ENCODE measurements around the gene NKX1-2.
A peak's percentile ranks its signal among the peaks of the same experiment; 100 is the strongest.

NKX1-2 gene

GRCh38 chr10:124474514-124475070 lies 24.8 kb upstream of the NKX1-2 start:
- no peak for DNase-seq

DNA sequence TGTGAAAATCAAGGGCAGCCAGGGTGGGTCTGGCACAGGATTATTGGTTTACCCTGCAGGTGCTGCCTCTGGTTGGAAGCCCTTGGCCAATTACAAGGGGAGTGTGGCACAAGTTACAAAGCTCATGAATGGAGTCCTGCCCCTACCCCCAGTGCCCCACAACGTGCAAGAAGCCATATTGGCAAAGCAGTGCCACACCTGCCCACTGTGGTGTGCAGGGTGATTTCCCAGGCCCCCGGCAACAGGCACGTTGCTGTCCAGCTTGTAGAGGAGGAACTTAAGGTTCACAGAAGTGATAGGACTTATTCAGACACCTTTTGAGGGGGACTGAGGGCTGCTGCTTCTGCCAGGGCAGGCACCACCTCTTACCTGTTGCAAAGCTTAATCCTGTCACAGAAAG lies 23.2 kb upstream of the NKX1-2 start:
- no peak for DNase-seq

GRCh38 chr10:124472071-124472470 lies 22.2 kb upstream of the NKX1-2 start:
- no peak for DNase-seq

DNA sequence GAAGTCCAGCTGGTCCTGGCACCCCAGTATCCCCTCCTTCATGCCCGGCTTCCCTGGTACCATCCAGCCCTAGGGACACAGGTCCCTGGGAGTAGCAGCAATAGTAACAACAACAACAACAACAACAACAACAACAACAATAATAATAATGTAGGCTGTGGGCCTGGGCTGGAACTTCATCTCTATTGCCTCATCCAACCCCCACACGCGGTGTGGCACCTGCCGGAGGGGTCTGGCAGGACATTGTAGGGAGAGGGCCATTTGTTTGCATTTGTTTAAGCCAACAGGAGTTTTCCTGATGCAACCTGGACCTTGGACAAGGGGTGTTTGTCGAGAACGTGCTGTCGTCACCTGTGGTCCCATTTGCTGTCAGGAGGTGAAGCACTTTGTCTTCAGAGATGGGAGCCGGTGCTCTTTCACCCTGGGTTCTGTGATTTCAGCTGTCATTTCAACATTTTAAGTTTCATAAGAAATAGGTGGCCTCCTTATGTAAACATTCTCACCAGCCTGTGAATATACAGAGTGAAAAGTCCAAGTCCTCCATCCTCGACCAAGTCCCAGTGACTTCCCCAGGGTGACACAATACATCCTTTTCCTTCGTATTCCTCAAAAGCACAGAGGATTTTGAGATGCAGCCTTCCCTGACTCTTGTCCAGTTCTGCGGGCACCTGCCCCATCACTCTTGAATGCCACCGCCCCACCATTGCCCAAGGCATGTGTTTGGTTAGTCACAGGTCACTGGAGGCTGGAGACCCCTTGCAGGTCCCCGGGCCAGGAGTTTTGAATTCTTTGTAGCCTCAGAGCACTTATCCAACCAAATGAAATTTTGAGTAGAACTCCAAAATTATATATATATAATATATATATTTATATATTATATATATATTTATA lies 21.0 kb upstream of the NKX1-2 start:
- no peak for DNase-seq

- DNase-seq: no peak
These were observed 20.2 kb upstream of the NKX1-2 start for GRCh38 chr10:124469956-124470484.

DNA sequence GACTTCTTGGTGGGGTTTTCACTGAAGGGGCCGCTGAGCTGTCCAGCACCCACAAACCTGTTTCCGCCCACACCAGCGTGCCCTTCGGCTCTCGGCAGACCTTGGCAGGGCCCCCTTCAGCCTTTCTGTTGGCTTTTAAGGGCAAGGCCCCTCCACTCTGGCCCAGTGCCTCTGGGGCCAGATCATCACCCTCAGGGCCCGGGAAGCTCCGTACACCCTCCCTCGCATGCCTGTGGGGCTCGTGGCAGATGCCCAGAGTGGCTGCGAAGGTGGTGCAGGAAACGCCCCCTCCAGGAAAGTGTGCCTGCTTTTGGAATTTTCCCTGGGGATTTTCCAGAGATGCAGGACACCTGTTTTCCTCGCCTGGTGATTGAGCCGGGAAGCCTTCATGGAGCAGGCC lies 18.8 kb upstream of the NKX1-2 start:
- DNase-seq: no peak

DNA sequence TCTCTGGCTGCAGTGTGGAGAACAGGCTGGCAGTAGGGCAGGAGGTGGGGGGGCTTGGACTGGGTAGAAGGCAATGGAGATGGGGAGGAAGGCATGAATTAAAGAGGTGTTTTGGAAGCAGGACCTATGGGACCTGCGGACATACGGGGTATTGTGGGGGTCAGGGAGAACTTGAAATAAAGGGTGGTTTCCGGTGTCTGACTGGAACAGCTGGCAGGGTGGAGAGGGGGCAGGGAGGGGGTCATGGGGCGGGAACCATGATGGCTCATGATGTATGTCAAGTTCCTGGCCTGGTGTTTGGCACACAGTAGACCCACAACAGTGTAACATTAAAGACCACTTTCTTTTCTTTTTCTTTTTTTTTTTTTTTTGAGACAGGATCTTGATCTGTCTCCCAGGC lies 17.3 kb upstream of the NKX1-2 start:
- DNase-seq: no peak

- DNase-seq: no peak
These were observed 16.1 kb upstream of the NKX1-2 start for GRCh38 chr10:124465777-124466488.

- no peak for DNase-seq
These were observed 15.4 kb upstream of the NKX1-2 start for GRCh38 chr10:124465003-124465776.

GRCh38 chr10:124464028-124464965 lies 14.5 kb upstream of the NKX1-2 start:
- DNase-seq: no peak

DNA sequence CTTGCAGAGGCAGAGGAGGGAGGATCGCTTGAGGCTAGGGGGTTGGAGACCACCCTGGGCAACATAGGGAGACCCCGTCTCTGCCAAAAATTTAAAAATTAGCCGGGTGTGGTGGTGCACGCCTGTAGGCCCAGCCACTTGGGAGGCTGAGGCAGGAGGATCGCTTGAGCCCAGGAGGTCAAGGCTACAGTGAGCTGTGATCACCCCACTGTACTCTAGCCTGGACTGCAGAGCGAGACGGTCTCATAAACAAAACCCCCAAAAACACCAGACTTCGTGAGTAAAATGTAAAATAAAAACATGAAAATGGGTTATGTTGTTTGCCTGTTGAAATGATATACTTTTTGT lies 12.5 kb upstream of the NKX1-2 start:
- DNase-seq: no peak

DNA sequence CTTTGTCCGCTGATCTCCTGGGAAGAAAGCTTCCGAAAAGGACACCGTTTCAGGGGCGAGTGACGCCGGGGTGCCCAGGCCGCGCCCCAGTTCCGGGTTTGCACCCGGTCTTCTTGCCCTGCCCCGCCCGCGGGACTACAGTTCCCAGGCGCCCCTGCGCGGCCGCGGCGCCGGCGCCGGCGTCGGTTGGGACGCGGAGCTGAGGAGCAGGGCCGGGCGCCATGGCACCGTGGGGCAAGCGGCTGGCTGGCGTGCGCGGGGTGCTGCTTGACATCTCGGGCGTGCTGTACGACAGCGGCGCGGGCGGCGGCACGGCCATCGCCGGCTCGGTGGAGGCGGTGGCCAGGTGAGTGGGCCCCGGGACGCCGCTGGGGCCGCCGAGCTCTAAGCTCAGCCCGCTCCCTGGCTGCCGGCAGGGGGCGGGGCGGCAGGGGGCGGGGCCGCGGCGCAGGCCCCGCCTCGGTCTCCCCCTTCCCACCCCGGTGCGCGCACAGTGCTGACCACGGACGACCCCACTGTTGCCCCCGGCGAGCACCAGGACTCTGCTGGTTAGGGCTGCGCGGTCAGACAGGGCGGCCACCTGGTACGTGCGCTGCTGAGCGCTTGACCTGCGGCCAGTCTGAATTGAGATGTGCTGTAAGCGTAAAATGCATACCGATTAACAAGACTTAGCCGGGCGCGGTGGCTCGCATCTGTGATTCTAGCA lies 12.0 kb upstream of the NKX1-2 start, which contains the start of gene LHPP:
Gene LHPP (plus strand): TSS at position 182 of the 706 bp plus-strand sequence. CDS start 40 bp downstream, at position 222.
- DNase-seq: peak; percentile 27

GRCh38 chr10:124460144-124460543 lies 10.3 kb upstream of the NKX1-2 start:
- no peak for DNase-seq

DNA sequence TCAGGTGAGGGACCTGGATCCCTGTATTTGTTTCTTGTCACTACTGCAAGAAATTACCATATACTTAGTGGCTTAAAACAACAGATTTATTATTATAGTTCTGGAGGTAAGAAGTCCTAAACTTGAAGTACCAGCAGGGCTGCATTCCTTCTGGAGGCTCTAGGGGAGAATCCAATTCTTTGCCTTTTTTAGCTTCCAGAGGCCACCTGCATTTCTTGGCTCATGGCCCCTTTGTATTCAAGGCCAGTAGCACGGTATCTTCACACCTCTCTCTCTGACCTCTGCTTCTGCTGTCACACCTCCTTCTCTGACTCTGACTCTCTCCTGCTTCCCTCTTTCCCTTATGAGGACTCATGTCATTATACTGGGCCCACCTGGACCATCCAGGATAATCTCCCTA lies 9.6 kb upstream of the NKX1-2 start:
- DNase-seq: no peak

GRCh38 chr10:124458889-124459288 lies 9.1 kb upstream of the NKX1-2 start:
- no peak for DNase-seq

DNA sequence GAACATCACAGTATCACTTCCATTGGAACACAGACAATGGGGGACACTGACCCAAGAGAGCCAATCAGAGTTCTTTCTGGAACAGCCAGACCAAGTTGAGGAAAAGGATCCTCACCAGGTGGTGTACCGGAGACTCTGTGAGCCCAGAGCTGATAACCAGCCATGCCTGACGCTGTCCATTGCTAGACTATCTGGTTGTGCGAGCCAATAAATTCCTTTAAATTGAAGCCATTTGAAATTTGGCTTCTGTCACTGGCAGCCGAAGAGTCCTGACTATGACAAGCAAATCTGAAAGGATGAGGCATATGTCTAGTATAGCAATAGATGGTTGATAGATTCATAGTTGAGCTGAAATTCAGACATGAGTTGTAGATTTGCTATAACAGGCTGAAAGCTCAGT lies 8.6 kb upstream of the NKX1-2 start:
- no peak for DNase-seq

DNA sequence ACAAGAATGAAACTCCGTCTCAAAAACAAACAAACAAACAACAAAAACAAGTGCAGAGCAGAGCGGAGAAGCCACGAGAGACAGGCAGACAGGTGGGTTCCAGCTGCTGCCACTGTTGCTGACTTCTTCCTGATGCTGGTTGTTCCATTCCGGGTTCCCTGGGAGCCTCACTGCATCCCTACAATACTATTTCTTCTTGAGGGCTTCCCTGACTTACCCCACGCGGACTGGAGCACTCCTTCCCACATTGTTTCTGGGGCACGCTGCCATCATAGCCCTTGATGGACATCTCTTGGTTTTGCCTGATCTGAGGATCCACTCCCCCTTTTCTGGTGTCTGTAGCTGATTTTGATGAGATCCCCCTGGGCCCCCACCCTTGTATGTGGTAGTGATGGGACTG lies 5.6 kb upstream of the NKX1-2 start:
- DNase-seq: no peak

DNA sequence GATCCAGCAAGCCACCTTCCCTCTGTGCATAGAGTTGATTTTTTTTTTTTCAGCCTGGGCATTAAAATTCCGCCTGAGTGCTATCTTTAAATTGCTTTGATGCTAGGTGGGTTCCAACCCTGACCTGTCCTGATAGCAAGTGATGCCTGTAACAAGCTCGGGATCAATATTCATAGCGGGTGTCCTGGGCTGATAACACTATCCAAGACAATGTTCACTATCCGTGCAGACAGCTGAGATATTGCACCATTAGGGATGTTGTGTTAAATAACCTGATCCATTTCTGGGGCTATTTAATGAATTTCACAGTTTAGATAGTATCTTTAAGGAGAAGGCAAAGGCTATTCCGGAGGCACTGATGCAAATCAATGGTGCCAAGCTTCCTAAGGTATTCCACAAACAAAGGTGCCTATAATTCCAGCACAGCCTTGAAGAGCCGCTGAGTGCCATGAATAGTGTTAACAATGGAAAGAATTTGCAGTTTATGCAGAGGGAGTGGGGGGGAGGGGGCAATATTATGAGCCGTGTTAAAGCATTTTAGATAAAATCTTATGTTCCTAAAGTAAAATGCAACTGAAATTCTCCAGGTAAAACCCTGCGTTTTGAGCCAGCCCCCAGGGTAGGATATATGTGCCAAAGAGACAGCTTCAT lies 4.2 kb upstream of the NKX1-2 start:
- no peak for DNase-seq

DNA sequence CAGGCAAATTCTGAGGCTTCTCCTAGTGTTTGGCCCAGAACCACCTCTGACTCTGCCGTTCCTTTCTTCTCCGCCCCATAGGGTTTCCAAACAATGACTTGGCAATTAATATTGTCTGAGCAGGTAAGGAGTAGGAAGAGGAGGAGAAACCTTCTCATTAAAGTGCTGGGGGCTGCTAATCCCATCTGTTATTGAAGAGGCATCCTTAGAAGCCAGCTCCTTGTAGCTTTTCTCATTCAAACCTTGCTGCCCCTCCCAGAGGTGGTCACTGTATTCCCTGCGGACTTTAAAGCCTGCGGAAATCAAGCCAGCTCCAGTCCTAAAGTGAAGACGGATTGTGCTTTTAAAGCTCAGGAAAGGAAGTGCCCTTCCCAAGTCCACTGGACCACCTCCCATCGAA lies 1.4 kb upstream of the NKX1-2 start:
- no peak for DNase-seq

DNA sequence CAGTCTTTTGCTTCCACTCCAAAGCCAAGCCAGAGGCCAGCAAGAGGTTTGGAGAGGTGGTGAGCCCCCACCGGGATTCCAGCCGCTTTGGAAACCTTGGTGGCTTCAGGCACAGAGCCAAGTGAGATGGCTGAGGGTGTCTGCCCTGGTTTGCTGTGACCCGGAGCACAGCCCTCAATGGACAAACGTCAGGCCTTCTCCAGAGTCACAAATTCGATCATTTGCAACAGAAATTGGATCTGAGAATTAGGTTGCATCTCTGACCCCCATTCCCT lies 885 bp upstream of the NKX1-2 start:
- no peak for DNase-seq
